ENCODE measurements around the gene FLT4. TPM values are rescaled to one million over a fixed set of nuclear protein-coding genes. Genes with fewer than 3 reads are reported as not detected.

The FLT4 gene
- polyA plus RNA-seq, 1 donor (not counting 4 experiments of a cell fraction or from before 2014, with no cell fraction given): not detected

DNA sequence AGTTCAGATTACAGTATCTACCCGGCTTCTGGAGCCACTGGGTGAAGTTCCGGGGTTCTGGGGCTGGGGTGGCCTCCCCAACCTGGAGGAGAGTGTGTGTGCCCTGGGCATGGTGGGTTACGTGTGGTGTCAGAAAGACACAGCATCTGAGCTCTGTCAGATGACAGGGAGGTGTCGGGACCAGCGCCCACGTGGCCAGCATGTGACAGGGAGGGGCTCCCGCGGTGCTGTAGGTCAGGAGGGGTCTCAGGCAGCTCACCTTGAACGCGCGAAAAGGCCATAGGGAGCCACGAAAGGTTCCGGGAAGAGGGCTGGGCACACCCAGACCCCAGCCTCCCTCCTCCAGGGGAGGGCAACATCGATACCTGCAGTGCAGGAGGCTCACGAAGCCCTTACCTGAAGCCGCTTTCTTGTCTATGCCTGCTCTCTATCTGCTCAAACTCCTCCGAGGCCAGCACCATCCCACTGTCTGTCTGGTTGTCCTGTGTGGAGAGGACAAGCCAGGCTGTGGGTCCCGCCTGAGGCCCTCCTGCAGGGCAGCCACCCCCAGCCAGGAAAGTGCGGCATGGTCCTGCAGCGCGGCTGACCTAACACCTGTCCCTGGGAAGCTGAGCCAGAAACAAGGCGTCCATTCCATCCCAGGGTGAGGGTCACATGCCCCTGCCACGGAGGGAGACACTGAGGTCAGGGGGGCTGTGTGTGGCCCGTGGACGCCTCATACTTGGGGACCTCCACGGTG lies 40.7 kb downstream of the FLT4 start:
- no peak overlapping the region for H2AFZ ChIP-seq (ENCODE audit: control insufficient read depth, low read length)
- TF ChIP-seq, protein P1, sequence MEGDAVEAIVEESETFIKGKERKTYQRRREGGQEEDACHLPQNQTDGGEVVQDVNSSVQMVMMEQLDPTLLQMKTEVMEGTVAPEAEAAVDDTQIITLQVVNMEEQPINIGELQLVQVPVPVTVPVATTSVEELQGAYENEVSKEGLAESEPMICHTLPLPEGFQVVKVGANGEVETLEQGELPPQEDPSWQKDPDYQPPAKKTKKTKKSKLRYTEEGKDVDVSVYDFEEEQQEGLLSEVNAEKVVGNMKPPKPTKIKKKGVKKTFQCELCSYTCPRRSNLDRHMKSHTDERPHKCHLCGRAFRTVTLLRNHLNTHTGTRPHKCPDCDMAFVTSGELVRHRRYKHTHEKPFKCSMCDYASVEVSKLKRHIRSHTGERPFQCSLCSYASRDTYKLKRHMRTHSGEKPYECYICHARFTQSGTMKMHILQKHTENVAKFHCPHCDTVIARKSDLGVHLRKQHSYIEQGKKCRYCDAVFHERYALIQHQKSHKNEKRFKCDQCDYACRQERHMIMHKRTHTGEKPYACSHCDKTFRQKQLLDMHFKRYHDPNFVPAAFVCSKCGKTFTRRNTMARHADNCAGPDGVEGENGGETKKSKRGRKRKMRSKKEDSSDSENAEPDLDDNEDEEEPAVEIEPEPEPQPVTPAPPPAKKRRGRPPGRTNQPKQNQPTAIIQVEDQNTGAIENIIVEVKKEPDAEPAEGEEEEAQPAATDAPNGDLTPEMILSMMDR (optimal IDR thresholded peaks at IDR 0.05 in 1 of 3, IDR thresholded peaks at IDR 0.05 in 1 of 3, conservative IDR thresholded peaks at IDR 0.05 in 1 of 3; ENCODE audit: extremely low read depth in 1 of 3, insufficient read depth in 2 of 3, low read length in 3 of 3): no peak
- TF ChIP-seq EZH2 (IDR thresholded peaks at IDR 0.05; ENCODE audit: low read length): no peak
- dilution Hi-C loops (cut with MboI; ENCODE audit: extremely low pct_ligation_motif_present, low sequenced_read_pairs): no loop called here
- no peaks in the 10 kb centered on the region for H3K79me2 ChIP-seq (ENCODE audit: control insufficient read depth, insufficient read depth, low read length)
- FAIRE-seq: no peak
- H4K20me1 ChIP-seq (ENCODE audit: control insufficient read depth, extremely low read depth, insufficient read depth, low read length): peaks cover 2% of the 10 kb centered on the region
- no peaks in the 10 kb centered on the region for H3K27me3 ChIP-seq (ENCODE audit: control insufficient read depth, extremely low read depth, insufficient read depth, low read length)
- H3K4me2 ChIP-seq (ENCODE audit: control insufficient read depth, extremely low read depth, insufficient read depth, low read depth, low read length): no peak overlapping the region
- no peaks in the 10 kb centered on the region for H3K9me3 ChIP-seq (ENCODE audit: control insufficient read depth, low read depth, low read length)
- H3K27ac ChIP-seq (ENCODE audit: control insufficient read depth, insufficient read depth, low read length): no peak overlapping the region
- no peak overlapping the region for H3K4me3 ChIP-seq (ENCODE audit: control insufficient read depth in 2 of 3, extremely low read depth in 1 of 3, insufficient read depth in 2 of 3, low read depth in 1 of 3, low read length in 3 of 3)
- no peaks in the 10 kb centered on the region for H3K36me3 ChIP-seq (ENCODE audit: control insufficient read depth in 2 of 2, extremely low read depth in 1 of 2, insufficient read depth in 2 of 2, low read length in 2 of 2)
- H3K4me1 ChIP-seq (ENCODE audit: control insufficient read depth, extremely low read depth, insufficient read depth, low read length): no peaks in the 10 kb centered on the region
- no peak for DNase-seq (ENCODE audit: low read depth, low spot score)
- no peak overlapping the region for H3K9ac ChIP-seq (ENCODE audit: control insufficient read depth, extremely low read depth, insufficient read depth, low read length)
- no peaks in the 10 kb centered on the region for H3K9me1 ChIP-seq (ENCODE audit: control insufficient read depth, extremely low read depth, insufficient read depth, low read length)

DNA sequence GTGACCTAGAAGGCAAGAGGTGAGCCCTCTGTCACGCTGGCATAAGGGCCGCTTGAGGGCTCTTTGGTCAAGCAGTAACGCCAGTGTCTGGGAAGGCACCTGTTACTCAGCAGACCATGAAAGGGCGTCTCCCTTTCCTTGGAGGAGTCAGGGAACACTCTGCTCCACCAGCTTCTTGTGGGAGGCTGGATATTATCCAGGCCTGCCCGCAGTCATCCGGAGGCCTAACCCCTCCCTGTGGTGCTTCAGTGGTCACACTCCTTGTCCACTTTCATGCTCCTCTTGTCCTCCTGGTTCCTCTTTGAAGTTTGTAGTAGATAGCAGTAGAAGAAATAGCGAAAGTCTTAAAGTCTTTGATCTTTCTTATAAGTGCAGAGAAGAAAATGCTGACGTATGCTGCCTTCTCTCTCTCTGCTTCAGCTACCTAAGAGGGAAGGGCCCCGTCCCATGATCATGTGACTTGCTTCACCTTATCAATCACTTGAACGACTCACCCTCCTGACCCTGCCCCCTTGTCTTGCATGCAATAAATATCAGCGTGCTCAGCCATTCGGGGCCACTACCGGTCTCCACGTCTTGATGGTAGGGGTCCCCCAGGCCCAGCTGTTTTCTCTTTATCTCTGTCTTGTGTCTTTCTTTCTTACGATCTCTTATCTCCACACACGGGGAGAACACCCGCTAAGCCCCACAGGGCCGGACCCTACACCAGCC lies 41.4 kb downstream of the FLT4 start:
- FAIRE-seq: no peak
- Histone ChIP-seq H3K27me3 (ENCODE audit: control insufficient read depth, extremely low read depth, insufficient read depth, low read length) (no peaks in the 10 kb centered on the region), H2AFZ (ENCODE audit: control insufficient read depth, low read length) (no peak overlapping the region), H3K4me3 (ENCODE audit: control insufficient read depth in 2 of 3, extremely low read depth in 1 of 3, insufficient read depth in 2 of 3, low read depth in 1 of 3, low read length in 3 of 3) (no peak overlapping the region), H3K36me3 (ENCODE audit: control insufficient read depth in 2 of 2, extremely low read depth in 1 of 2, insufficient read depth in 2 of 2, low read length in 2 of 2) (no peaks in the 10 kb centered on the region), H3K9me3 (ENCODE audit: control insufficient read depth, low read depth, low read length) (no peaks in the 10 kb centered on the region), H3K4me2 (ENCODE audit: control insufficient read depth, extremely low read depth, insufficient read depth, low read depth, low read length) (no peak overlapping the region), H3K9ac (ENCODE audit: control insufficient read depth, extremely low read depth, insufficient read depth, low read length) (no peak overlapping the region), H4K20me1 (ENCODE audit: control insufficient read depth, extremely low read depth, insufficient read depth, low read length) (peaks cover 2% of the 10 kb centered on the region), H3K79me2 (ENCODE audit: control insufficient read depth, insufficient read depth, low read length) (no peaks in the 10 kb centered on the region), H3K4me1 (ENCODE audit: control insufficient read depth, extremely low read depth, insufficient read depth, low read length) (no peaks in the 10 kb centered on the region), H3K9me1 (ENCODE audit: control insufficient read depth, extremely low read depth, insufficient read depth, low read length) (no peaks in the 10 kb centered on the region), H3K27ac (ENCODE audit: control insufficient read depth, insufficient read depth, low read length) (no peak overlapping the region)
- no peak for TF ChIP-seq EZH2 (IDR thresholded peaks at IDR 0.05; ENCODE audit: low read length)
- TF ChIP-seq, protein P1 (optimal IDR thresholded peaks at IDR 0.05 in 1 of 3, IDR thresholded peaks at IDR 0.05 in 1 of 3, conservative IDR thresholded peaks at IDR 0.05 in 1 of 3; ENCODE audit: extremely low read depth in 1 of 3, insufficient read depth in 2 of 3, low read length in 3 of 3): no peak
- DNase-seq (ENCODE audit: low read depth, low spot score): no peak
- dilution Hi-C loops (cut with MboI; ENCODE audit: extremely low pct_ligation_motif_present, low sequenced_read_pairs): no loop called here
